Activated gamma-delta T cell (primary cell): ENCODE data around the gene TAB2.

ENCODE experiments used
- DNase-seq: peaks from one replicate; lab custom pipeline; 2025; lab: John Stamatoyannopoulos, UW

Gene TAB2

DNA sequence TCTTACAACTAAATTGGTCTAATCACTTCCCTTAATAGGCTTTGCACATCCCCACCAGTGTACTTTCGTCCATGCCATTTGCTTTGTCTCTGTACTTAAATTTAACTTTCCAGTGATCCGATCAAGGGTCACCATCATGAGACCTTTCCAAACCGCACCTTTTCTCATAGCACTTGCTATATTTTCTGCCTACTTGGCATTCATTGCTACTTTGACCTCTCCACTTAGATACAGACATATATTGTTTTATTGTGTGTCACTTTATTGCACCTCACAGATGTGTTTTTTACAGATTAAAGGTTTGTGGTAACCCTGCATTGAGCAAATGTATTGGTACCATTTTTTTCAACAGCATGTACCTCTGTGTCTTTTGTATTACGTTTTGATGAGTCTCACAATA lies 97.3 kb downstream of the TAB2 start:
- no peak for DNase-seq

DNA sequence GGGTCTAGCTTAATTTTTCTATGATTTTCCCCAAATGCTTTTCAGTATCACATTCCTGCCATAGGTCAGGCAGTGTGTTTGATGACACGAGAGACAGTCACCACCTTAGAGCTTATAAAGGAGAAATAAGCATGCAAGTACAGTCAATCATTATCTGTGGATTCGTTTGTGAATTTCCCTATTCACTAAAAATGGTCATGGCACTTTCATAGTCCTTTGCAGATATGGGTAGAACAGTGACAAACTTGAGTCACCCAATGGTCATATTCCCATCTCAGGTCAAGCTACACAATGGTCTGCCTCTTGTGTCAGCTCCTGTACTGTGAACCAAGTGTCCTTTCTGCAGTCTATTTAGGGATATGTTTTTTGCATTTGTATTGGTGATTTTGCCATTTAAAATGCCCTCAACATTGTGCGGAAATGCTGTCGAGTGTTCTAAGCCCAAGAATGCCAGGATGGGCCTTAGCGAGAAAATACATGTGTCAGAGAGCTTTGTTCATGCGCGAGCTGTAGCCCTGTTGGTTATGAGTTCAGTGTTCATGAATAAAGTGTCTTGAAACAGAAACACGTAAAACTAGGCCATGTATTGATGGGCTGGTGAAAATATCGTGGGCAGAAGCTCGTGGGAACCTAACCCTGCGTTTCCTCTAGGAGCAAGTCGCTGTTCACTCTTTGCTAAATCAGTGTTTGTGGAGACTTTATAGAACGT lies 102.3 kb downstream of the TAB2 start:
- no peak for DNase-seq

DNA sequence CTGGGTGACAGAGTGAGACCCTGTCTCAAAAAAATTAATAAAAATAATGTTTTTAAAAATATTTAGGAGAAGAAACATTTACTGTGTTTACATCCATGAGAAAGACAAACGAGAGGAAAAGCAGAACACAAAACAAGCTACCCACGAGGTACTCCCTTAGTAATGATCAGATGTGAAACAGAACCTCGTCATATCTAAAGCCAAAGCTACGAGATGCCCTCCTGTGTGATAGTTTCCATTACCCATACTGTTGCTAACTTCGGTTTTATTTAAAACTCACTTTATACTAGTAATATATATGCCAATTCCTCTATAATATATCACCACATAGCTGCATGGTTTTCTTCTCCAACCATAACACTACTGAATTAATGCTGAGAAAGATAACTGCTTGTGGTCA lies 103.6 kb downstream of the TAB2 start:
- no peak for DNase-seq

DNA sequence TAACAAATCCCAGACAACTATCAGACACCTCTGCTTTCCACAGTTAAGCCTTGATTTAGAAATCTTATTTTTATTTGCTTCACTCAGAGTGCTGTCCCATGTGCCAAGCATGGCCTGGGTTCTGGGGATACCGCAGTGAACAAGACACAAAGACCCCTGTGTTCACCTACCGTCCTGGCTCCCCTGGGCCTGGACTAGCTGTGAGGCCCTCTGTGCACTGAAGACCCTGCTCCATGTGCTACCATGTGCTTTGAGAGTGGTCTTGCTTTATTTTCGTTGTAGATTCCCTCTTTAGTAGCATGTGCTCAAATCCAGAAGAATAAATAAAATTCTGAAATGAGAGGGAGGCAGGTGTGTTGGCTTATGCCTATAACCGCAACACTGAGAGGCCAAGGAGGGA lies 105.1 kb downstream of the TAB2 start:
- no peak for DNase-seq

DNA sequence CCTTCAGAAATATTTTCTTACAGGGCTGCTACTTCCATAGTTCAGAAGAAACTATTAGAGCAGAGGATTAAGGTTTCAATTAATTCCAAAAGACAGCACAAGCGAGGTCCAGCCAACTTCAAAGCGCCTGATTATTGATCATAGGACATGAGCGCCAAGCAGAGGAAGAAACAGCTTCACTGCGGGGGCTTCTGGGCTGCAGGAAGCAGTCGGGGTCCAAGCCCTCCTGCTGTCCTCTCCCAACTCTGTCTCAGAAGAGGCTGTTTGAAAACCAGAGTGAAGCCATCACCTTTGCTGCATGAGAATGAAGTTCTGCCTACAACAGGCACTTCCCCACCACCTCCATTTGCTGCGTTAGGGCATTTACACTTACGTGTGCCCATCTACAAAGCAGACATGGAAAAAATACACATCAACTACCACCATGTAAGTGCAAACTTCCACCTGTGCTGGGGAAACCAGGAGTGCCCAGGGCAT lies 106.5 kb downstream of the TAB2 start:
- no peak for DNase-seq

DNA sequence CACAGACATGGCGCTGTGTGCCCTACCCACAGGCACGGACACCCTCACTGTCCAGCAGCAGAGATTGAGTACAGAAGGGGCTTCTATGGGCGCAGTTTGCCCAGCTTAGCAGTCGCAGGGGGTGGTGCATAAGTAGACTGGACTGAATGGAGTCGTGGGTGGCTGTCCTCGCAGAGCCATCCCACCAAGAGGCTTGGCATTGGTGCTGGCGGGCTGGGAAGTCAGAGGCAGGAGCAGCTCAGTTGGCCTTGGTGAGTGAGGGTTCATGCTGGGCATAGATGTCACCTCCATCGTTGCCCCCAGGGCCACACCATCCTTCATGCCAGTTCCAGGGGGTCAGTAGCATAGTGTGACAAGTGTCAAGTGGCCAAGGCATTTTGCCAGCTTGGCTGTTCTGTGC lies 107.7 kb downstream of the TAB2 start:
- DNase-seq = no peak

DNA sequence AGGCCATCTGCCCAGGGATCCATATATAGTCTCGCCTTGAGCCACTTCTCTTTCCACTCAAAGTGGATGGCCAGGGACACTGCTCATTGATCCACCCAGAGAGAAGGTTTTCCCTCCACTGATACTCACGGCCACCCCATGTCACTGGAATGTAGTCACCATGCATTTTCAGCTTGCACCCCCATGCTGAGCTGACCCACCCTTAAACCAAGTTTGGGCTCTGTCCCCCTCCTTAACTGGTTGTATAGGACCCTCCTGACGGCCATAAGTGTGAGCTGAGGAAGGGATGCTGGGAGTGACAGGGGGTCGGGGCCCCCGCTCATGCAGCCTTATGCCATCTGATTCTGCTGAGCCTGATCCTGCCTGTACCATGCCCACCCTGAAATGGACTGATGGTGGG lies 108.2 kb downstream of the TAB2 start:
- DNase-seq = no peak

DNA sequence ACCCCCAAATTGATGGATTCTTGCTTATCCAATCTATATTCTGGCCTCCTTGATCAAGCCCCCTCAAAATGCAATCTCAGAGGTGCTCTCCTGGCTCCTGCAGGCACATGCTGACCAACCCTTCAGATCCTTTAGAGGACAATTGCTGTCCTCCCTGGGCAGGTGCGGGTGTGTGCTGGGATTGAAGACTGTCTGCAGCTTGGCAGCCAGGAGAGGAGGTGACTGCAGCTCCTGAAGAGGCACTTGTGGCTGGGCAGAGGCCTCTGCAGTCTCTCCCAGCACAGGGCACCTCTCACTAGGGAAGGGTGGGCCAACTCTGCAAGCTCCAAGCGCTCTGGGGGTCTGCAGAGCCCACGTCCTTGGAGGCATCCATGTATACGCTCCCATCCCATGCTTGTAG lies 111.1 kb downstream of the TAB2 start:
- DNase-seq = no peak

DNA sequence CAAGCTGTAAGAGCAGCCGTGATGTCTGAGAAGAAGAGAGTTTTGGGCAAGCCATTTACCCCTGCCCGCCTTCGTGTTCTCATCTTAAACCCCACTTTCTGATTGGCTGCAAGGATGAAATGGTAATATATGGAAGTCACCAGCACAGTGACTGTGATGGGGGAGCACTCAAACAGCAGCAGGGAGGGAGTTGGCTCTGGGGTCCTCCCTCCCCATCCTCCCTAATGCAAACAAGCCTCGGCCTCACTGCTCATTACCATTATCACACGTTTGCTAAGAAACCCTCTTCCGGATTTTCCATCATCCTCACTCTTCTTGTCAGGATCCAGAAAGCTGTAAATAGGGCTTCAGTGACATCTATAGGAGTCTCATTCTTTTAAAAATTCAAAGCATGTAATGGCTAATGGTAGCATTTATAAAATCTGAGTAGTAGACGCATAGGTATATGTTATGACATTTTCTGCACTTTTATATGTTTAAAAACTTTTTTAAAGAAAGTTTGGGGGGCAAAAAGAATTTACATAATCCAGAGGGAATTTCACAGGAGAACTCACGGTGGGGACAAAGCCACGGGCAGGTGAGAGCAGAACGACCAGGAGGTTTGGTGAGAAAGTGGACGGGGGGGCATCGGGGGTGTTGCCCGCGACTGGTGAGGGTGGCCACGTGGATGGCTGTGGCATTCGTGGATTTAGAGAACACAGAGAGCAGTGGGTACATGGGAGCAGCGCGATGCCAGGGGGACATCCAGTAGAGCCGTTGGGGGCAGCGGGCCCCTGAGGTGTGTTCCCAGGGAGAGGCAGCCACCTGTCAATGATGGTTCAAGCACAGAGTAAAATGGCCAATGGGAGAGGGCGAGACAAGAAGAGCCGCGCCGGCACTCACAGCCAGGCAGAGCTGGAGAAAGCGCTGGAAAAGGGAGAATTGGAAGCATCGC lies 112.2 kb downstream of the TAB2 start:
- no peak for DNase-seq

DNA sequence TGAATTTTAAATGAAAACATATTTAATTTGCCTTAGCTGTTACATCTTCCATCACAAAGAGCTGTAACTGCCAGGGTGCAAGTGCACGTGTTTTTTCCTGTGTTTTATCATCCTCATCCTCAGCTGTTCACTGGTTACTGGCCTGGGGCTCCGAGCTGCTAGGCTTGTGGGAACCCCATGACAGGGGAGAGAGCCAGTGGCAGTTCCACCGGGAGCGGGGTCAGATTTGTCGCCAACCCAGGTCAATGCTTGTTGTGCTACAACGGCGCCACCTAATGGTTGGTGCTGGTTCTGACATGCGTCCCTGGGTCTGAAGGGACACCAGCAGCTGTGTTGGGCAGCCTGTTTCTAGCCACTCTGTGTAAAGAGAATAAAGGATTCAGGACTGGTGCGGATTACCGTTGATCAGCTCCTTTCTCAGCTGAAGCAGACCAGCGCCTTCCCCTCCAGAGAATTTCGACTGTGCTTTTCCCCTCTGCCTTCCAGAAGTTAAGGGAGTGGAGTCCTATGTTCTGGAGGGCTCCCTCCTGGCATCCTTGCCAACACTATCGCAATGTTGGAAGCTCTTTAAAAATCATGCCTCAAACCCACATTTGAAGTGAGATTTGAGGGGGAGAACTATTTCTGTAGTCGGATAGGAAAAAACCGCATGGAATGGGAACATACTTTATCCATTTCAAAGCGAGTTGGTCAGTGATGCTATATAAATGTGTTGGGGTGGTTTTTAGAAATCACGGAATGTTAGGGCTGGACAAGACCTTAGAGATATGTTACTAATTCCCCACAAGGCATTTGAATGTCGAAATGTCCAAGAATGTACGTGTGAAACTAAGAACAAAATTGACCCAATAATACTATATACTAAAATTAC lies 114.6 kb downstream of the TAB2 start:
- DNase-seq = no peak

DNA sequence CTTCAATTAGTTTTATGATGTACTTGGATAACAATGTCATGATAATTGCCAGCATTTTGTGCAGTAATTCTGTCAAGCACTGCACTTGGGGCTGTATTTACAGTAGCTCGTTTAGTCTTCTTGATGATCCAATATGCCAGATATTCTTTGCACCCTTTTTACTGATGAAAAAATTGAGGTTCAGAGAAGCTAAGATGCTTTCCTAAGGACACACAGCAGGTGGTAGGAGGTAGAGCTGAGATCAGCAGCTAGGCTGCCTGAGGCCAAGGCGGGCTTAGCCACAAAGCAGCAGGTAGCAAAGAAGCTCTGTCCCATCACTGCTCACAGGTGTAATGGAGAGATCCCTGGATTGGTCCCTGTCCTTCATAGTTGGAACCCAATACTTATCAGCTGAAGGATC lies 115.9 kb downstream of the TAB2 start:
- DNase-seq = no peak

DNA sequence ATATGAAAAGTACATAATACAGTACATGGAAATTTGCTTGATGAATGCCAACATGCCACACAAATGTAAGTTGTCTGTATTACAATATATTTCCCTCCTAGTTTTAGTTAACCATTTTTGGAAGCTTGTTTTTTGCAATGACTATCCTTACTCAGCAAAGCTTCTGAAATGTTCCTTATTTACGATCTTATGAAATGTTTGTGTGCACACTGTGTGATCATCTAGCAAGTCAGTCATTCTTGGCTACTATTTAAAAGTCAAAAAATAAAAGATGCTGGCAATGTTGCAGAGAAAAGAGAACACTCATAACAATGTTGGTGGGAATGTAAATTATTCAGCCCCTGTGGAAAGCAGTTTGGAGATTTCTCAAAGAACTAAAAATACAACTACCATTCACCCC lies 116.4 kb downstream of the TAB2 start:
- DNase-seq = no peak

DNA sequence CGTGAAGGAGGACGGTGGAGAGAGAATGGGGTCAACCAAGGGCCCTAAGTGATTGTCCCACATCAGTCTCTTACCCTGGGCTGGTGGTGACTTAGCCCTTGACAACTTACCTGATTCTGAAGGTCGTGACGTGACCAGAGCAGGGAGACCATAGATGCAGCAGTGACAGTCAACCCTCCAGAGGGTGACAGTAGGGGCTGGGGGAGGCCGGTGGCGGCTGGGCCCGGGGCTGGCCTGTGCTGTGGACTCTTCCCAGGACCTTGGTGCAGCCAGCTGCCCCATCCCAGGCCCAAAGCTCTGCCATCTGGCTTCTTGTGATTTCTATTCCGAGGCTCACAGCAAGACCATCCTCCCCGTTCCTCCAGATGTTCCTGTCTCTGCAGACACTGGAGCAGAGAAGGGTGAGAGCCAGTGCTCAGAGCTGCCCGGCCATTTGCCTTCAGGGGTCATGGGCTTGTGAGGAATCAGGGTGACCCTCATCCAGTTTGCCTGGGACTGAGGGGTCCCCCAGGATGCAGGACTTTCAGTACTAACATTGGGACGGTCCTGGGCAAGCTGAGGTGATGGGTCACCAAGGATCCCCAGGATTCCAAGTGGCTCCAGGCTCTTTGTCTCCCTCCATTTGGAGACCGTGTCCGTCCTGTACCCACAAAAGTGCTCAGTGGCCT lies 118.5 kb downstream of the TAB2 start:
- DNase-seq = no peak

DNA sequence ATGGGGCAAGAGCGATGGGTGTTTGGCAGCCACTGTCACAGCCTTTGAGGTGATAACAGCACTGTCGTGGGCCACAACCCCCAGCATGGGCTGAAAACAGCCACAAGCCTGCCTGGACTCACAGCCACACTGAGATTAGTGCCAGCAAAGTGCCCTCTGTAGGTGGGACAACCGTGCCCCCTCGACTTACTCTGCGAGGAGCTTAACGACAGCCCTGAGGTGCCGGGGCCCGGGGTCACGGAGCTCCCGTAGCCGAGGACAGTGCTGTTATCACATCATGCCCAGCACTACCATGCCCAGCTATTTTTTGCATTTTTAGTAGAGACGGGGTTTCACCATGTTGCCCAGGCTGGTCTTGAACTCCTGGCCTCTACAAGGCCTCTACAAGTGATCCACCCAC lies 119.1 kb downstream of the TAB2 start:
- DNase-seq = no peak

DNA sequence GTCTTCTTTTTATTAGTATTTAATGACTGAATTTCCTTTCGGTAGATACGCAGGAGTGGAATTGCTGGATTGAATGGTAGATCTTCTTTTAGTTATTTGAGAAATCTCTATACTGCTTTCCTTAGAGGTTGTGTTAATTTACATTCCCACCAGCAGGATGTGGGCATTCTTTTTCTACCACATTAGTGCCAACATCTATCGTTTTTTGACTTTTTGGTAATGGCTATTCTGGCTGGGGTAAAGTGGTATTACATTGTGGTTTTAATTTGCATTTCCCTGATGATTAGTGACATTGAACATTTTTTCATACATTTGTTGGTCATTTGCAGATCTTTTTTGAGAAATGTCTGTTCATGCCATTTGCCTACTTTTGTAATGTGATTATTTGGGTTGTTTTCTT lies 119.7 kb downstream of the TAB2 start:
- no peak for DNase-seq

DNA sequence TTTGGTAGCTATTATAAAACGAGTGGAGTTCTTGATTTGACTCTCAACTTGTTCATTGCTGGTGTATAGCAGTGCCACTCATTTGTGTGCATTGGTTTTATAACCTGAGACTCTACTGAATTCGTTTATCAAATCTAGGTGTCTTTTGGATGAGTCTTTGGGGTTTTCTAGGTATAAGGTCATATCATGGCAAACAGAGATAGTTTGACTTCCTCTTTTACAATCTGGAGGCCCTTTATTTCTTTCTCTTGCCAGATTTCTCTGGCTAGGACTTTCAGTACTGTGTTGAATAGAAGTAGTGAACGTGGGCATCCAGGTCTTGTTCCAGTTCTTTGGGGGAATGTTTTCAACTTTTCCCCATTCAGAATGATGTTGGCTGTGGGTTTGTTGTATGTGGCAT lies 121.3 kb downstream of the TAB2 start:
- no peak for DNase-seq

DNA sequence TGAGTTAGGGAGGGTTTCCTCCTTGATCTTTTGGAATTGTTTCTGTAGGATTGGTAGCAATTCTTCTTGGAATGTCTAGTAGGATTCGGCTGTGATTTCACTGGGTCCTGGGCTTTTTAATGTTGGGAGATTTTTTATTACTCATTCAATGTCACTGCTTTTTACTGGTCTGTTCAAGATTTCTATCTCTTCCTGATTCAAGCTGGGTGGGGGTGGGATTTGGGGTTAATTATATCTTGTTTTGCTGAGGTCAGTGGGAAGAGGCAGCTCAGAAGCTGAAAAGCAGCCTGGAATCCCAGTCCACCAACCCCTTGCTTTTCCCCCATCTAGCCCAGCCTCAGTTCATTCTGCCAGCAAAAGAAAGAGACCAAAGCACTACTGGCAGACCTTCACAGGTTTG lies 122.1 kb downstream of the TAB2 start:
- DNase-seq = no peak

DNA sequence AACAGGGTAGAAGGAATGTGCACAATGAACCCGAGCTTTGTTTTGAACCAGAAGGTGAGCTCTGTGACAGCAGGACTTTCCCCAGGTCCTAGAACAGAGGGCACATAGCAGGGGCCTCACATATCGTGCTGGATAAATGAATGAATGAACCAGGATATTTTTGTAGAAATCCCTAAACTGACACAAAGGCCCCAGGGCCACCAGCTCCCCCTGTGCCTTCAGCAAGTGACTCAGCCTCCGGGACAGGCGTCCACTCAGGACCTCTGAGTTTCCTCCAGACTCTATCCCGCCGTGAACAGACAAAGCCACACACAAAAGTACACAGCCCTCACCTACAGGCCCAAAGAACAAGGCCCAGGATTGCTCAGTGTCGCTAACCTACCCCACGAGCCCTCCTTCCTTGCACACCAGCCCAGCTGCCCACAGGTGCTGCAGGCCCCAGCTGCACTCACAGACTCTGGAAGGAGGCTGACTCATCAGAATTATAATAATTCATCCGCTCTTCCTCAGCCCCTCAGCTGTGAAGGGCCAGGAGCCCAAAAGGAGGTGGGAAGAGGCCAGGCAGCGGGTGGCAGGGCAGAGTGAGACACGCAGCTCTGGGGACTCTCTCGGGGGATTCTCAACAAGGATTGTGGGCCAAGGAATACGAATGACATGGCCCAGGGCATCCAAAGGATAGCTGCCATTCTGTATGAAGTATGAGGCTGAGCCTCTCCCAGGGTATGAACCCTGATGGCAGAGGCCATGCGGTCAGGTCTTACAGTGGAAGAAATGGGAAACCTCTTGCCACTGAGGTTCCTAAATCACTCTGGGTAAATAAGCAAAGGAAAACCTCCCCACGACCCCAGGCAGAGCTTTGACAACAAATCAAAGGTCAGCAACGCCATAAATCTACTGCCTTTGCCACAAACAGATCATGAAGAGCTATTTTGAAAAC lies 123.5 kb downstream of the TAB2 start:
- DNase-seq = no peak

DNA sequence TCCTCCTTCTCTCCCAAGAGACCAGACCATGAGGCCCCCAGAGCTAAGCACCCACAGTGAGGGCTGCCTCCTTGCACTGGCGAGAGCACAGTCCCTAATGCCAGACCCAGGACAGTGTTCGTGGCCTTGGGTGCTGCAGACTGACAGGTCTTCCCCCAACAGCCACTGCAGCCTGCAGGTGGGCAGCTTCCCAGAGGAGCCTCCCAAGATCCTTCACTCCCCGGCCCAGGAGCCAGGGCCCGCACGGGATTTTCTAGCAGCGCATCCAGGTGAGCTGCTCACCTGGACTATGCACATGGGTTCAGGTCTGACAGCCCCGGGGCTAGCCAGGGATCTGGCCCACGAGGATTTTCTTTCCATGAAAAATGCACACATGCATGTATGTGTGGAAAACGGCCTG lies 124.2 kb downstream of the TAB2 start:
- no peak for DNase-seq

DNA sequence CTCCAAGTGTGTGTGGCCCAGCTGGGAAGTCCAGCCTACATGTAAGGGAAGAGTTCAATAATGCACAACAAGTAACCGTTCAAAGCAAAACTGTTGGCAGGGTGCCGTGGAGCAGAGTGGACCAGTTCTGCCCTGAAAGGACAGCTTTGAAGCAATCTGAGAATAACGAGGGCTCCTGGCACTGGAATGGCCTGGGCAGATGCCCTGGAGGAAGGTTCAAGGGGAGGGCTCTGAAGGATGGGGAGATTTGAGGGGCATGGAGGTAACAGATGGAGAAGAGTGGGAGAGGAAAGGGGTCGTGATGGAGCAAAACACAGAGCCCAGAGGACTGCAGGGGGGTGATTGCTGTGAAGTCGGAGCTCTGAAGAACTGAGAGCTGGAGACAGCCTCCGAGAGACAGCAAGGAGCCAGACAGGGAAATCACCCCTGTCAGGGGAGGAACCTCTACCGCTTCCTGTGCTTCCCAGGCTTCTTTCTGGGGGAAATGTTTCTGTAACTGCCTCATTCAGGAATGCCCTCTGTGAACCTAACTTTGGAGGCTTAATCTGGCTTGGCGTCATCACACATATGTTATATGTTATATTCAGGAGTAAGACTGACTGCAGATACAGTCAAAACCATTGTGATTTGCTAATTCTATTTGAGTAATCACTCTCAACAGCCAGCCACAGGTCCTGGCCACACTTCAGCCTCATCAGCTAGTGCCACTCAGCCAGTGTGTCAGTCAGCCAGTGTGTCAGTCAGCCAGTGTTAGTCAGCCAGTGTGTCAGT lies 126.1 kb downstream of the TAB2 start:
- no peak for DNase-seq
